Measurements from ENCODE around the gene VEGFD. TPM values are rescaled to one million over a fixed set of nuclear protein-coding genes. Genes with fewer than 3 reads are reported as not detected.

The VEGFD gene
- total RNA-seq, 3 donors from 2014 or later (not counting 1 experiment from before 2014, with no cell fraction given), result not detected

GRCh38 chrX:15345976-15346375 lies 38.2 kb downstream of the VEGFD start:
- ATAC-seq (no peak), DNase-seq (no peak)
- H3K4me3 ChIP-seq (ENCODE audit: low read length), result no peak overlapping the region
- H3K9me3 Mint-ChIP-seq, result no peaks in the 10 kb centered on the region
- TF ChIP-seq CTCF (IDR thresholded peaks at IDR 0.05), result no peak
- 72% methylated on average over 2 of the region's 3 CpGs for WGBS (ENCODE audit: insufficient coverage)
- intact Hi-C loops (cut with micrococcal nuclease), result no loop called here
- H3K4me1 ChIP-seq (ENCODE audit: control insufficient read depth, insufficient read depth, low read length), result no peaks in the 10 kb centered on the region
- H3K9me3 ChIP-seq (ENCODE audit: control insufficient read depth, insufficient read depth, low read length), result no peaks in the 10 kb centered on the region
- no peak overlapping the region for H3K27ac Mint-ChIP-seq
- H3K27ac ChIP-seq (ENCODE audit: low read length), result no peak overlapping the region
- H3K36me3 ChIP-seq (ENCODE audit: control insufficient read depth, insufficient read depth, low read length), result no peaks in the 10 kb centered on the region
- H3K27me3 ChIP-seq (ENCODE audit: control insufficient read depth, insufficient read depth, low read length), result no peaks in the 10 kb centered on the region
- H3K36me3 Mint-ChIP-seq, result no peaks in the 10 kb centered on the region
- H3K27me3 Mint-ChIP-seq (ENCODE audit: low read depth in 2 of 2), result peaks cover 9 to 37% of the 10 kb centered on the region in 2 donors
- no peak overlapping the region for H3K4me3 Mint-ChIP-seq
- no peaks in the 10 kb centered on the region for H3K4me1 Mint-ChIP-seq

DNA sequence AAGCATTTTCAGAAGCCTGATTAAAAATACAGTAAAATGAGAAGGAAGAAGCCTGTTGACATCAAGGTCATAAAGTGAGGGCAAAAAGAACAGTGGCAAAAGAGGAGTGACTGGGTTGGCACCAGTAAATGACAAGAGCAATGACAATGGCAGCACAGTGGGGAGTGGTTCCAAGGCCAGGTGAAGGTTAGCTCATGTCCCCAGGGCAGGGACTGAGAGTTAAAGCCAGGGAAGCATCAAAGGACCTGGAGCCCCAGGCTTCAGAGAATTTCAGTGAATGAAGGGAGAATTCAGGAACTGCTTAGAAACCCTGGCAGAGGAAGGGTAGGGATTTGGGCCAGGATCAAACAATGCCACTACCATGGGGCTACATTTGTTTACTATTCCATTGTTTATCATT lies 40.1 kb downstream of the VEGFD start:
- intact Hi-C loops (cut with micrococcal nuclease), result no loop called here
- no peak for TF ChIP-seq CTCF (IDR thresholded peaks at IDR 0.05)

GRCh38 chrX:15343075-15343476 lies 41.1 kb downstream of the VEGFD start:
- Histone ChIP-seq H3K4me1 (ENCODE audit: control insufficient read depth, insufficient read depth, low read length) (no peaks in the 10 kb centered on the region), H3K36me3 (ENCODE audit: control insufficient read depth, insufficient read depth, low read length) (no peaks in the 10 kb centered on the region), H3K27ac (ENCODE audit: low read length) (no peak overlapping the region), H3K4me3 (ENCODE audit: low read length) (no peak overlapping the region), H3K9me3 (ENCODE audit: control insufficient read depth, insufficient read depth, low read length) (no peaks in the 10 kb centered on the region), H3K27me3 (ENCODE audit: control insufficient read depth, insufficient read depth, low read length) (peaks cover 3% of the 10 kb centered on the region)
- 85% methylated on average over 4 of the region's 5 CpGs for WGBS (ENCODE audit: insufficient coverage)
- no peak for TF ChIP-seq CTCF (IDR thresholded peaks at IDR 0.05)
- Mint-ChIP-seq H3K9me3 (no peaks in the 10 kb centered on the region), H3K27ac (no peak overlapping the region), H3K36me3 (no peaks in the 10 kb centered on the region), H3K27me3 (ENCODE audit: low read depth in 2 of 2) (peaks cover 16 to 50% of the 10 kb centered on the region in 2 donors), H3K4me1 (no peaks in the 10 kb centered on the region), H3K4me3 (no peak overlapping the region)
- intact Hi-C loops (cut with micrococcal nuclease), result no loop called here
- ATAC-seq (no peak), DNase-seq (no peak)

More for the DNA sequence above, 40.1 kb downstream of the VEGFD start:
- DNase-seq, result no peak
- no peaks in the 10 kb centered on the region for H3K4me1 Mint-ChIP-seq
- no peak overlapping the region for H3K27ac ChIP-seq (ENCODE audit: low read length)
- no peaks in the 10 kb centered on the region for H3K9me3 ChIP-seq (ENCODE audit: control insufficient read depth, insufficient read depth, low read length)
- no peaks in the 10 kb centered on the region for H3K36me3 ChIP-seq (ENCODE audit: control insufficient read depth, insufficient read depth, low read length)
- no peak overlapping the region for H3K4me3 Mint-ChIP-seq
- H3K4me3 ChIP-seq (ENCODE audit: low read length), result no peak overlapping the region
- no peaks in the 10 kb centered on the region for H3K4me1 ChIP-seq (ENCODE audit: control insufficient read depth, insufficient read depth, low read length)
- H3K27ac Mint-ChIP-seq, result no peak overlapping the region
- no peak for ATAC-seq
- peaks cover 12 to 53% of the 10 kb centered on the region in 2 donors for H3K27me3 Mint-ChIP-seq (ENCODE audit: low read depth in 2 of 2)
- no peaks in the 10 kb centered on the region for H3K36me3 Mint-ChIP-seq
- H3K27me3 ChIP-seq (ENCODE audit: control insufficient read depth, insufficient read depth, low read length), result no peaks in the 10 kb centered on the region
- no peaks in the 10 kb centered on the region for H3K9me3 Mint-ChIP-seq

DNA sequence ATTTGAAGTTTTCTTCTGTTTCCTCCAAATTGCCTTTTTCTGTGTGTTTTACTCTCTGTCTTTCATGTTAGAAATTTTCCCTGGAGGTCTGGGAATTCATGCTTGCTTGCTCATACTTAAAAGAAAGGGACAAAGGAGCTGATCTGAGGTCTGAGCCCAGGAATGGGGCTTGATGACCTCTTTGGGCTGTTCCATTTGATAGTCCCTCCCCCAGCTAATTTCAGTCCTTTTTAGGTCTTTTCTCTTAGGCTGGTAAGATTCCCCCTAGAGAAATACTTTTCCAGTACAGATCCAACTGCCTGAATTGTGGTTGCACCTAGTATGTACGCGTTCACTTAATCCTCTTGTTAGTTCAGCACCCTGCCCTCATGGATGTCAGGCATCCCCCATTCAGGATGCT lies 43.3 kb downstream of the VEGFD start:
- Mint-ChIP-seq H3K36me3 (no peaks in the 10 kb centered on the region), H3K9me3 (no peaks in the 10 kb centered on the region), H3K4me1 (peaks cover 0 to 6% of the 10 kb centered on the region in 2 donors), H3K27ac (no peak overlapping the region), H3K4me3 (no peak overlapping the region), H3K27me3 (ENCODE audit: low read depth in 2 of 2) (peaks cover 20 to 66% of the 10 kb centered on the region in 2 donors)
- H3K4me1 ChIP-seq (ENCODE audit: control insufficient read depth, insufficient read depth, low read length), result no peaks in the 10 kb centered on the region
- no peaks in the 10 kb centered on the region for H3K9me3 ChIP-seq (ENCODE audit: control insufficient read depth, insufficient read depth, low read length)
- no peak overlapping the region for H3K27ac ChIP-seq (ENCODE audit: low read length)
- intact Hi-C loops (cut with micrococcal nuclease), result no loop called here
- no peak for DNase-seq
- WGBS (ENCODE audit: insufficient coverage), result 100% methylated on average over 2 of the region's 2 CpGs
- TF ChIP-seq CTCF (IDR thresholded peaks at IDR 0.05), result no peak
- no peak overlapping the region for H3K4me3 ChIP-seq (ENCODE audit: low read length)
- no peak for ATAC-seq
- H3K36me3 ChIP-seq (ENCODE audit: control insufficient read depth, insufficient read depth, low read length), result no peaks in the 10 kb centered on the region
- H3K27me3 ChIP-seq (ENCODE audit: control insufficient read depth, insufficient read depth, low read length), result peaks cover 3% of the 10 kb centered on the region
